ENCODE measurements around the gene PRKCA. TPM values are rescaled to one million over a fixed set of nuclear protein-coding genes. Genes with fewer than 3 reads are reported as not detected.
"Not testable (repeated sequence)": the region's sequence is repeated elsewhere in the genome, so short reads cannot be mapped to it uniquely, and the experiment has no call there.

PRKCA gene
- total and polyA plus RNA-seq, 3 experiments from 2014 or later = 1.8 to 74.1 (median 73.9) TPM

DNA sequence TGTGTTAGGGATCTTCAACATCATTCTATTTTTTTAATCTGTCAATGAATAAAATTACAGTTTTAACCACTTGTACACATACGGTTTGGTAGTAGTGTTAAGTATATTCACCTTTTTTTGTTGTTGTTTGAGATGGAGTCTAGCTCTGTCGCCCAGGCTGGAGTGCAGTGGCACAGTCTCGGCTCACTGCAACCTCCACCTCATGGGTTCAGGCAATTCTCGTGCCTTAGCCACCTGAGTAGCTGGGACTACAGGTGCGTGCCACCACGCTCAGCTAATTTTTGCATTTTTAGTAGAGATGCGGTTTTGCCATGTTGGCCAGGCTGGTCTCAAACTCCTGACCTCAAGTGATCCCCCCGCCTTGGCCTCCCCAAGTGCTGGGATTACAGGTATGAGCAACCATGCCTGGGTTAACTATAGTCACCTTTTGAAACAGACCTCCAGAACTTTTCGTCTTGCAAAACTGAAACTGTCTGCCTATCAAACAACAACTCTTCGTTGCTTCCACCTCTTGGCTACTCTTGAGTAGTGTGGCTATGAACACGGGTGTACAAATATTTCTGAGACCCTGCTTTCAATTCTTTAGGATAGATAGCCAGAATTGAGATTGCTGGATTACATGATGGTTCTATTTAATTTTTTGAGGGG is 97.8 kb downstream of the PRKCA start:
- H3K4me1 ChIP-seq (ENCODE audit: insufficient read depth, low read length) = peaks cover 90% of the 10 kb centered on the region
- peak overlapping the region; percentile 3 for H3K4me3 ChIP-seq (ENCODE audit: low read length)
- Mint-ChIP-seq H3K4me1 (peaks cover 62 to 86% (median 69%) of the 10 kb centered on the region in 3 donors), H3K27ac (peak overlapping the region in 7 of 8 donors; percentile 33 to 92 (median 76)), H3K4me3 (peak overlapping the region; percentile 49 to 81 (median 59))
- H3K27me3 Mint-ChIP-seq; CTCF ChIA-PET; POLR2A ChIA-PET; H3K9me3 ChIP-seq (ENCODE audit: low read length); H3K27ac ChIP-seq (ENCODE audit: low read depth, low read length); H3K27me3 ChIP-seq (ENCODE audit: insufficient read depth, low read length, poor library complexity, severe bottlenecking); H3K36me3 ChIP-seq (ENCODE audit: insufficient read depth, low read length); H3K36me3 Mint-ChIP-seq; DNase-seq; H3K9me3 Mint-ChIP-seq: not testable (repeated sequence)

DNA sequence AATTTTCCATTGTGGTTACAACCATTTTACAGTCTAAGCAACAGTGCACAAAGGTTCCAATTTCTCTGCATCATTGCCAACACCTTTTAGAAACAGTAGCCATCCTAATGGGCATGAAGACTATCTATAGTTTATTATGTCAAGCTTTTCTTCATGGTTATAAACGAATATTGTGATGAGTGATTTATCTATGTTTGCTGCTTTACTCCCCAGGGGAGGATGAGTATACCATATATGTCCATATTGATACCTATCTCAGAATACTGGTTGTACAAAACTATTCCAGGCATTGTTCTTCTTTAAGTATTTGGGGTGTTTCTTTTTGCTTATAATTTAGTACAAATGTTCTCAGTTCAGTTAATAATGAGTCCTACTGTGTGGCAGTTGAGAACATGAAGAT is 98.3 kb downstream of the PRKCA start:
- ChIA-PET CTCF (no interaction called here), POLR2A (no interaction called here)
- Mint-ChIP-seq H3K4me1 (peaks cover 62 to 86% (median 75%) of the 10 kb centered on the region in 3 donors), H3K27ac (peak overlapping the region; percentile 28 to 92 (median 76)), H3K9me3 (no peaks in the 10 kb centered on the region), H3K36me3 (no peaks in the 10 kb centered on the region), H3K4me3 (peak overlapping the region; percentile 49 to 81 (median 59)), H3K27me3 (no peaks in the 10 kb centered on the region)
- Histone ChIP-seq H3K36me3 (ENCODE audit: insufficient read depth, low read length) (no peaks in the 10 kb centered on the region), H3K9me3 (ENCODE audit: low read length) (no peaks in the 10 kb centered on the region), H3K4me1 (ENCODE audit: insufficient read depth, low read length) (peaks cover 91% of the 10 kb centered on the region), H3K27ac (ENCODE audit: low read depth, low read length) (no peak overlapping the region), H3K4me3 (ENCODE audit: low read length) (no peak overlapping the region), H3K27me3 (ENCODE audit: insufficient read depth, low read length, poor library complexity, severe bottlenecking) (no peaks in the 10 kb centered on the region)
- DNase-seq = no peak

- Histone ChIP-seq H3K27me3 (ENCODE audit: insufficient read depth, low read length, poor library complexity, severe bottlenecking) (no peaks in the 10 kb centered on the region), H3K9me3 (ENCODE audit: low read length) (no peaks in the 10 kb centered on the region), H3K4me1 (ENCODE audit: insufficient read depth, low read length) (peaks cover 91% of the 10 kb centered on the region), H3K27ac (ENCODE audit: low read depth, low read length) (no peak overlapping the region), H3K36me3 (ENCODE audit: insufficient read depth, low read length) (no peaks in the 10 kb centered on the region), H3K4me3 (ENCODE audit: low read length) (no peak overlapping the region)
- POLR2A ChIA-PET = no interaction called here
- DNase-seq = no peak
- no peaks in the 10 kb centered on the region for H3K9me3 Mint-ChIP-seq
- H3K27me3 Mint-ChIP-seq = no peaks in the 10 kb centered on the region
- CTCF ChIA-PET = interaction anchor here (1.0 kb wide), 1 partner anchor 57 kb away, joined by 3 read pairs; no protein-coding TSS in a partner anchor
- H3K27ac Mint-ChIP-seq = peak overlapping the region in 5 of 8 donors; percentile 16 to 92 (median 76)
- H3K4me3 Mint-ChIP-seq = peak overlapping the region in 2 of 7 donors; percentile 1 to 5
- H3K36me3 Mint-ChIP-seq = no peaks in the 10 kb centered on the region
- peaks cover 65 to 87% (median 76%) of the 10 kb centered on the region in 3 donors for H3K4me1 Mint-ChIP-seq
Observed at GRCh38 chr17:66401364-66401763, 99.0 kb downstream of the PRKCA start.

DNA sequence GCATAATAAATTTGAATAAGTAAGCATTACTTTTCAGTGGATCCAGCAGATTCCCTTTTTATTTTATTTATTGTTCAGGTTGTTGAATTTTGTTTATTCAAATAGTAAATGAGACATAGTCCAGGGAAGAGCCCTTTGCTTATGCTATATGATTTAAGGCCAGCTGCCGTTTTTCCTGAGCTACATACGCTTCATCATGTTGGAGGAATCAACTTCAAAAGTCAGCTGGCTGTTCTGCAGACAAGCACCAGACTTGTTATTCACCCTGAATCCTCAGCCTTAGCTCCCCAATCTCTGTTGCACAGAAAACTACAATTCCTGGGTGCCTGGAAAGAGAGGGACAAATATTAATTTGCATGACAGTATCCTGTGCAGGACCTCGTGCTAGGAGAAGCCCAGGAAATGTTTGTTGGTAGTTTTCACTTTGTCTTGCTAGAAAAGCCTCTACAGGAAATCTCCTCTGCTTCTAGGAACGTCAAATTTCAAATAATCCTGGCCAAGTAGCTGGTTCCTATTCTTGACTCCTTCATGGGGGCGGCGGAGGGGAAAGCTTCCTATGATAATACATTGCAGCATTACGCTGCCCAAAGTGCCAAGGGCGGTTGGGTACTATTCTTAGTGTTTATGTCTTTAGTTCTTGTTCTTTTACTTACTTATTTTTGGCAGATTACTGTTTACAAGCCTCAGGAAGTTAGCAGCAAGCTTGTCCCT is 101.6 kb downstream of the PRKCA start:
- H3K4me3 ChIP-seq (ENCODE audit: low read length) = no peak overlapping the region
- no peaks in the 10 kb centered on the region for H3K36me3 ChIP-seq (ENCODE audit: insufficient read depth, low read length)
- no peak overlapping the region for H3K27ac ChIP-seq (ENCODE audit: low read depth, low read length)
- ChIA-PET CTCF (interaction anchor here (1.2 to 1.4 kb wide), 2 partner anchors 11 to 23 kb away, joined by 3 read pairs; no protein-coding TSS in a partner anchor), POLR2A (interaction anchor here (0.6 kb wide), 2 partner anchors 9 to 249 kb away, joined by 3 read pairs; no protein-coding TSS in a partner anchor)
- peaks cover 92% of the 10 kb centered on the region for H3K4me1 ChIP-seq (ENCODE audit: insufficient read depth, low read length)
- Mint-ChIP-seq H3K4me3 (peak overlapping the region in 5 of 7 donors; percentile 12 to 39 (median 37)), H3K27me3 (peaks cover 0 to 3% of the 10 kb centered on the region in 2 donors), H3K4me1 (peaks cover 71 to 91% (median 84%) of the 10 kb centered on the region in 3 donors), H3K27ac (peak overlapping the region in 6 of 8 donors; percentile 34 to 87 (median 70)), H3K36me3 (no peaks in the 10 kb centered on the region), H3K9me3 (no peaks in the 10 kb centered on the region)
- no peaks in the 10 kb centered on the region for H3K27me3 ChIP-seq (ENCODE audit: insufficient read depth, low read length, poor library complexity, severe bottlenecking)
- H3K9me3 ChIP-seq (ENCODE audit: low read length) = no peaks in the 10 kb centered on the region
- no peak for DNase-seq

- ChIA-PET CTCF (interaction anchor here (0.7 kb wide), 1 partner anchor 59 kb away, joined by 4 read pairs; no protein-coding TSS in a partner anchor), POLR2A (interaction anchor here (0.6 kb wide), 1 partner anchor 12 kb away, joined by 3 read pairs; no protein-coding TSS in a partner anchor)
- Mint-ChIP-seq H3K4me3 (peak overlapping the region in 4 of 7 donors; percentile 54 to 82 (median 79)), H3K27me3 (peaks cover 0 to 3% of the 10 kb centered on the region in 2 donors), H3K9me3 (no peaks in the 10 kb centered on the region), H3K4me1 (peaks cover 56 to 71% (median 68%) of the 10 kb centered on the region in 3 donors), H3K36me3 (no peaks in the 10 kb centered on the region), H3K27ac (peak overlapping the region in 6 of 8 donors; percentile 15 to 91 (median 65))
- Histone ChIP-seq H3K9me3 (ENCODE audit: low read length) (no peaks in the 10 kb centered on the region), H3K4me1 (ENCODE audit: insufficient read depth, low read length) (peaks cover 73% of the 10 kb centered on the region), H3K27me3 (ENCODE audit: insufficient read depth, low read length, poor library complexity, severe bottlenecking) (no peaks in the 10 kb centered on the region), H3K27ac (ENCODE audit: low read depth, low read length) (no peak overlapping the region), H3K4me3 (ENCODE audit: low read length) (no peak overlapping the region), H3K36me3 (ENCODE audit: insufficient read depth, low read length) (no peaks in the 10 kb centered on the region)
- DNase-seq = no peak
Observed at GRCh38 chr17:66405836-66406677, 103.6 kb downstream of the PRKCA start.

DNA sequence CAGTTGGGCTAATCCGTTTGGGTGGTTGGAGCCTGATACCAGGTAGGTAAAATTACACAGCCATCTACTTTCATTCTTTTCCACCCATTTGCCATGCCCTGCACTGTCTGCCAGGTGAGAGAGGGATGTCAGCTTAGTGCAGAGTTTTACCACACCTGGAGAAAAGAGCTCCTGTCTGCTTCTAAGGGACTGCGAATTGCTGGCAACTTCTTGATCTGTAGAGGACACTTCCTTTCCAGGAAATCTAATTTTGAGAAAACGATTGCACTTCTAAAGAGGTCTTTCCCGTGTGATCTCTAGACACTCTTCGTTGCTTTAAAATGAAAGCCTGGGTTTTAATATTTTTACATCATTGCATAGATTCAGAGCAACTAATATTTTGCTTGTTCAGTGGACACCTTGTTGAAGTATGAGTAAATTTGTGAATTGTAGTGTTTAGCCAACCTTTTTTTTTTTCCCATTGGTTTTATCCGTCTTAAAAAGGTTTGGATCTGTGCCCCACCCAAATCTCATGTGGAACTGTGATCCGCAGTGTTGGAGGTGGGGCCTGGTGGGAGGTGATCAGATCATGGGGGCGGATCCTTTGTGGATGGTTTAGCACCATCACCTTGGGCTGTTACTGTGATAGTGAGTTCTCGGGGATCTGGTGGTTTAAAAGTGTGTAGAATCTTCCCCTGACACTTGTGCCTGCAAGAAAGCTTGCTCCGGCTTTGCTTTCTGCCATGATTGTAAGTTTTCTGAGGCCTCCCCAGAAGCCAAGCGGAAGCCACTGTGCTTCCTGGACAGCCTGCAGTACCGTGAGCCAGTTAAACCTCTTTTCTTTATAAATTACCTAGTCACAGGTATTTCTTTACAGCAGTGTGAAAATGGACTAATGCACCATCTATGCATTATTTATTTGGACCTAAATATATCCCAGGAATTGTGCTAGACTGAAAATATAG is 104.6 kb downstream of the PRKCA start:
- Histone ChIP-seq H3K36me3 (ENCODE audit: insufficient read depth, low read length) (no peaks in the 10 kb centered on the region), H3K27ac (ENCODE audit: low read depth, low read length) (no peak overlapping the region), H3K9me3 (ENCODE audit: low read length) (no peaks in the 10 kb centered on the region), H3K4me1 (ENCODE audit: insufficient read depth, low read length) (peaks cover 65% of the 10 kb centered on the region), H3K4me3 (ENCODE audit: low read length) (peak overlapping the region; percentile 36), H3K27me3 (ENCODE audit: insufficient read depth, low read length, poor library complexity, severe bottlenecking) (no peaks in the 10 kb centered on the region)
- Mint-ChIP-seq H3K4me1 (peaks cover 46 to 61% (median 59%) of the 10 kb centered on the region in 3 donors), H3K36me3 (no peaks in the 10 kb centered on the region), H3K27me3 (peaks cover 0 to 3% of the 10 kb centered on the region in 2 donors), H3K27ac (peak overlapping the region; percentile 28 to 91 (median 82)), H3K9me3 (no peaks in the 10 kb centered on the region), H3K4me3 (peak overlapping the region; percentile 29 to 82 (median 73))
- no peak for DNase-seq
- ChIA-PET POLR2A (no interaction called here), CTCF (interaction anchor here (0.7 kb wide), 1 partner anchor 60 kb away, joined by 4 read pairs; no protein-coding TSS in a partner anchor)

DNA sequence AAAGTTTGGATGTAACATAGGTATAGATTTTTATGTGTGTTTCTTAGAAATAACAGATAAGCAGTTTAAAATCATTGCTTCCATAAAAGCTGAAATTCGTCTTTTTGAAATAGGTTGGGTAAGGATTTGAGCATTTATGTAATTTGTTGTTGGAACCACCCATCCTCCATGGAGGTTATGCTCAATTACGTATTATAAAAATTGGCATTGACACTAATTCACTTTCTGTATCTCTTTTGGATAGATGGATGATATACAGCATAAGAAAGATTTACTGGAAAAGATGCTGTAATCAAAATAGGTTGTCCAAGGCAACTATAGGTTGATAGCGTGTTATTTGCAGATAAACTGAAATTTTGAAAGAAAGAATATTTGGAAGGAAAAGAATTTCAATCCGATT is 105.5 kb downstream of the PRKCA start:
- Mint-ChIP-seq H3K4me1 (peaks cover 43 to 57% (median 54%) of the 10 kb centered on the region in 3 donors), H3K36me3 (no peaks in the 10 kb centered on the region), H3K4me3 (no peak overlapping the region), H3K27me3 (peaks cover 0 to 3% of the 10 kb centered on the region in 2 donors), H3K9me3 (no peaks in the 10 kb centered on the region), H3K27ac (no peak overlapping the region)
- Histone ChIP-seq H3K27me3 (ENCODE audit: insufficient read depth, low read length, poor library complexity, severe bottlenecking) (no peaks in the 10 kb centered on the region), H3K4me3 (ENCODE audit: low read length) (no peak overlapping the region), H3K9me3 (ENCODE audit: low read length) (no peaks in the 10 kb centered on the region), H3K36me3 (ENCODE audit: insufficient read depth, low read length) (no peaks in the 10 kb centered on the region), H3K27ac (ENCODE audit: low read depth, low read length) (no peak overlapping the region), H3K4me1 (ENCODE audit: insufficient read depth, low read length) (peaks cover 67% of the 10 kb centered on the region)
- no peak for DNase-seq
- ChIA-PET CTCF (no interaction called here), POLR2A (no interaction called here)

Data from CD8-positive, alpha-beta memory T cell (primary cell).